WTC11 (cell line): ENCODE results near the gene GGT6. TPM values are rescaled to one million over a fixed set of nuclear protein-coding genes. Genes with fewer than 3 reads are reported as not detected.

Source experiments
- ATAC-seq: fragments of 200-7000 bp; cut with Tn5 transposase; 2 replicates; pipeline ENCODE4 v1.10.0; 2021; ENCODE audit warnings: mild to moderate bottlenecking, moderate library complexity
- CTCF ChIA-PET: fragments of 300-600 bp; sonication (Branson Sonifier 250); formaldehyde crosslinking; loops from one replicate; lab custom pipeline; 2021; ENCODE audit warnings: antibody characterized with exemption; lab: Charles Lee
- POLR2A ChIA-PET: fragments of 350-600 bp; sonication (Branson Sonifier 250); formaldehyde crosslinking; loops from one replicate; lab custom pipeline; 2021; ENCODE audit warnings: antibody characterized with exemption; lab: Charles Lee
- DNase-seq: peaks from one replicate; pipeline ENCODE4 v3.0.0; 2021; ENCODE audit warnings: low spot score
- H3K27ac Mint-ChIP-seq: 2 replicates; pipeline ENCODE4 v1.8.0; 2021; ENCODE audit warnings: mixed read lengths
- H3K27me3 Mint-ChIP-seq: 2 replicates; pipeline ENCODE4 v1.8.0; 2021; ENCODE audit warnings: low read depth, mild to moderate bottlenecking, moderate library complexity, mixed read lengths
- H3K36me3 Mint-ChIP-seq: 2 replicates; pipeline ENCODE4 v1.8.0; 2021; ENCODE audit warnings: mixed read lengths
- H3K4me1 Mint-ChIP-seq: 2 replicates; pipeline ENCODE4 v1.8.0; 2022; ENCODE audit warnings: mixed read lengths
- H3K4me3 Mint-ChIP-seq: 2 replicates; pipeline ENCODE4 v1.8.0; 2021; ENCODE audit warnings: mild to moderate bottlenecking, moderate library complexity, mixed read lengths
- H3K9me3 Mint-ChIP-seq: 2 replicates; pipeline ENCODE4 v1.8.0; 2021; ENCODE audit warnings: mixed read lengths
- AFF4 ChIP-seq: sonication (generic); formaldehyde crosslinking; IDR thresholded peaks from 2 replicates; pipeline ENCODE4 v1.8.1; 2023; ENCODE audit warnings: mild to moderate bottlenecking, missing genetic modification reagents, borderline replicate concordance
- ATF2 ChIP-seq: sonication (generic); formaldehyde crosslinking; IDR thresholded peaks from 2 replicates; pipeline ENCODE4 v1.8.1; 2022; ENCODE audit warnings: low read depth, missing genetic modification reagents, borderline replicate concordance
- CBFB ChIP-seq: sonication (generic); formaldehyde crosslinking; IDR thresholded peaks from 2 replicates; pipeline ENCODE4 v1.8.1; 2022; ENCODE audit warnings: mild to moderate bottlenecking, low read depth, missing genetic modification reagents
- CREB1 ChIP-seq: sonication (generic); formaldehyde crosslinking; IDR thresholded peaks from 2 replicates; pipeline ENCODE4 v1.8.0; 2023; ENCODE audit warnings: mild to moderate bottlenecking, missing genetic modification reagents
- GRHL2 ChIP-seq: fragments of 250-450 bp; sonication (Bioruptor Pico); IDR thresholded peaks from 2 replicates; pipeline ENCODE4 v1.8.0; 2022; ENCODE audit warnings: mild to moderate bottlenecking, moderate library complexity; ENCODE audit not compliant: insufficient replicate concordance, severe bottlenecking
- MLX ChIP-seq: sonication (generic); formaldehyde crosslinking; IDR thresholded peaks from 2 replicates; pipeline ENCODE4 v1.8.1; 2023; ENCODE audit warnings: mild to moderate bottlenecking, missing genetic modification reagents, moderate library complexity
- NR3C1 ChIP-seq: sonication (generic); formaldehyde crosslinking; conservative IDR thresholded peaks from 2 replicates; pipeline ENCODE4 v1.8.1; 2023; ENCODE audit warnings: low read depth, mild to moderate bottlenecking, missing genetic modification reagents
- OVOL2 ChIP-seq: fragments of 250-450 bp; sonication (Bioruptor Pico); IDR thresholded peaks from 2 replicates; pipeline ENCODE4 v1.9.0; 2021; ENCODE audit warnings: mild to moderate bottlenecking, borderline replicate concordance
- SMAD4 ChIP-seq: sonication (generic); formaldehyde crosslinking; IDR thresholded peaks from 2 replicates; pipeline ENCODE4 v1.8.0; 2022; ENCODE audit warnings: mild to moderate bottlenecking, missing genetic modification reagents
- SOX15 ChIP-seq: fragments of 250-450 bp; sonication (Bioruptor Pico); IDR thresholded peaks from 2 replicates; pipeline ENCODE4 v1.9.0; 2021; ENCODE audit warnings: mild to moderate bottlenecking
- STAT6 ChIP-seq: sonication (generic); formaldehyde crosslinking; conservative IDR thresholded peaks from 2 replicates; pipeline ENCODE4 v1.8.1; 2023; ENCODE audit warnings: mild to moderate bottlenecking, low read depth, missing genetic modification reagents, moderate library complexity
- TEAD1 ChIP-seq: sonication (generic); formaldehyde crosslinking; IDR thresholded peaks from 2 replicates; pipeline ENCODE4 v1.8.0; 2022; ENCODE audit warnings: mild to moderate bottlenecking, missing genetic modification reagents
- TP53 ChIP-seq: sonication (generic); formaldehyde crosslinking; IDR thresholded peaks from 2 replicates; pipeline ENCODE4 v1.8.1; 2023; ENCODE audit warnings: mild to moderate bottlenecking, missing genetic modification reagents
- ZNF121 ChIP-seq: sonication (generic); formaldehyde crosslinking; IDR thresholded peaks from 2 replicates; pipeline ENCODE4 v1.8.0; 2023; ENCODE audit warnings: missing genetic modification reagents
- ZNF138 ChIP-seq: sonication (generic); formaldehyde crosslinking; conservative IDR thresholded peaks from 2 replicates; pipeline ENCODE4 v1.8.1; 2022; ENCODE audit warnings: mild to moderate bottlenecking, moderate library complexity, missing genetic modification reagents
- ZNF396 ChIP-seq: fragments of 250-450 bp; sonication (Bioruptor Pico); IDR thresholded peaks from 2 replicates; pipeline ENCODE4 v1.8.0; 2021; ENCODE audit warnings: mild to moderate bottlenecking, moderate library complexity, borderline replicate concordance
- ZNF671 ChIP-seq: fragments of 250-450 bp; sonication (Bioruptor Pico); IDR thresholded peaks from 2 replicates; pipeline ENCODE4 v1.8.0; 2021; ENCODE audit warnings: mild to moderate bottlenecking
- total RNA-seq: library from RNA; stranded (reverse); gene quantifications from 3 replicates; pipeline ENCODE4 v1.2.3, GENCODE V29; 2021

GGT6 gene
- total RNA-seq, 1 experiment from 2014 or later: 0.07 TPM

- no peak for TF ChIP-seq ZNF121 (CRISPR knock-in tag)
Observed at GRCh38 chr17:4513113-4514032, 47.0 kb downstream of the GGT6 start (continued).

GRCh38 chr17:4512156-4513112 lies 47.9 kb downstream of the GGT6 start:
- ChIA-PET CTCF (interaction anchor here (1.8 kb wide), 1 partner anchor 12 kb away, joined by 5 read pairs; no protein-coding TSS in a partner anchor), POLR2A (interaction anchor here (1.6 kb wide), 1 partner anchor 24 kb away, joined by 3 read pairs; no protein-coding TSS in a partner anchor)
- no peak overlapping the region for H3K27ac Mint-ChIP-seq
- no peaks in the 10 kb centered on the region for H3K9me3 Mint-ChIP-seq
- ATAC-seq (no peak), DNase-seq (no peak)
- H3K27me3 Mint-ChIP-seq: peaks cover 20% of the 10 kb centered on the region
- H3K4me1 Mint-ChIP-seq: peaks cover 7% of the 10 kb centered on the region
- H3K36me3 Mint-ChIP-seq: no peaks in the 10 kb centered on the region
- no peak for TF ChIP-seq MLX
- no peak for TF ChIP-seq NR3C1 (CRISPR knock-in tag)
- TF ChIP-seq ZNF396 (CRISPR knock-in tag): no peak
- TF ChIP-seq ATF2 (CRISPR knock-in tag): no peak
- TF ChIP-seq STAT6 (CRISPR knock-in tag): no peak
- TF ChIP-seq ZNF671 (CRISPR knock-in tag): no peak
- no peak for TF ChIP-seq SMAD4
- H3K4me3 Mint-ChIP-seq: no peak overlapping the region

- ATAC-seq (no peak), DNase-seq (no peak)
- ChIA-PET POLR2A (no interaction called here), CTCF (interaction anchor here (1.8 kb wide), 1 partner anchor 11 kb away, joined by 5 read pairs; no protein-coding TSS in a partner anchor)
- no peak overlapping the region for H3K27ac Mint-ChIP-seq
- H3K4me1 Mint-ChIP-seq: peaks cover 7% of the 10 kb centered on the region
- no peaks in the 10 kb centered on the region for H3K9me3 Mint-ChIP-seq
- peaks cover 15% of the 10 kb centered on the region for H3K27me3 Mint-ChIP-seq
- H3K36me3 Mint-ChIP-seq: no peaks in the 10 kb centered on the region
- no peak overlapping the region for H3K4me3 Mint-ChIP-seq
- TF ChIP-seq CREB1: no peak
- no peak for TF ChIP-seq CBFB (CRISPR knock-in tag)
- TF ChIP-seq TEAD1: no peak
- TF ChIP-seq OVOL2 (CRISPR knock-in tag): no peak
- TF ChIP-seq ZNF121 (CRISPR knock-in tag): no peak
- TF ChIP-seq AFF4 (CRISPR knock-in tag): no peak
- no peak for TF ChIP-seq SOX15 (CRISPR knock-in tag)
- TF ChIP-seq TP53: no peak
- TF ChIP-seq GRHL2 (CRISPR knock-in tag): no peak
- TF ChIP-seq ATF2 (CRISPR knock-in tag): no peak
- TF ChIP-seq MLX: no peak
- no peak for TF ChIP-seq ZNF138
Observed at GRCh38 chr17:4511199-4511932, 49.0 kb downstream of the GGT6 start.
